ENCODE measurements around the gene WDR93. TPM values are rescaled to one million over a fixed set of nuclear protein-coding genes. Genes with fewer than 3 reads are reported as not detected.

Gene WDR93
- under 0.01 and 0.06 TPM in 2 replicates for total RNA-seq

DNA sequence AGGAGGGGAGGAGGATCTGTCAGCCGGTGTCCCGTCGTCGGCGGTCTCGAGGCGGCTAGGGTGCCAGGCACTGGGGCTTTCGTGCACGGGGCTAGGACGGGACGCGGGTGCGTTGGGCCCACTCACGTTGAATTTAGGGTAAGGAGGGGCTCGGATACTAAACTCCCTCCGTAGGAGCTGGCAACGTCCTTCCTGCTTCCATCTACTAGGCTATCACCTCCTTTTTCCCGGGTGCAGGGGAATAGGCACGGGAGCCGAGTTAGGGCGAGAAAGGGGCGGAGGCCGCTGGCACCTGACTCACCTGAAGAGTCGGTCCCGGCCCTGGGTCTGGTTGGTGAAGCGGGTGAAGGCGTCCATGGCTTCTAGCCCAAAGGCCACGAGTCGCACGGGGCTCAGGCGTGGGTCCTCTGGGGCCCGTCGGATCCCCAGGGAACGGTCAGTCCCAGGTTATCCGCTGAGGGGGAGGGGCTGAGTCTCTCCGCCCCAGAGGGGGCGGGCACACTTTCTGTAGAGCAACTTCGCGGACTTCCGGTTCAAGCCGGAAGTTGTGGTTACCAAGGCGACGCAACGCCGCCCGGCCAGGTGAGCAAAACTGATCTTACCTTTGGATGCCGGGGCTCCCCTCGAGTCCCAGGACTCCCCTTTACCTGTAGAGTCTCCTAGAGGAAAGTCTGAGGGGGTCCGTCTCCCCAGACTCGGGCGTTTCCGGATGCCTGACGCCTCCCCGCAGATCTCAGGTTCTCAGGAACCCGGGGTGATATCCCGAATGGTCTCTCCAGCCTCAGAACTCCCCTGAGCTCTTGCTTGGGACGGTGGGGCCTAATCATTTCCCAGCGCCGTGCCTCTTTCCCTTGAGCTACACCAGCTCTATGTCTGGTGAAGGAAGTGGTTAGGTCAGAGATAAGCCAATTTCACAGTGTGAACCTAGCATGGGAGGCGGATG, at the start of gene WDR93, which contains the start of gene PEX11A:
Gene WDR93 (plus strand): TSS at position 536 of the 943 bp plus-strand sequence. CDS start 10,936 bp downstream, outside the sequence.
Gene PEX11A (minus strand): TSS at position 479 of the 943 bp plus-strand sequence. CDS start 122 bp downstream, at position 357.

DNA sequence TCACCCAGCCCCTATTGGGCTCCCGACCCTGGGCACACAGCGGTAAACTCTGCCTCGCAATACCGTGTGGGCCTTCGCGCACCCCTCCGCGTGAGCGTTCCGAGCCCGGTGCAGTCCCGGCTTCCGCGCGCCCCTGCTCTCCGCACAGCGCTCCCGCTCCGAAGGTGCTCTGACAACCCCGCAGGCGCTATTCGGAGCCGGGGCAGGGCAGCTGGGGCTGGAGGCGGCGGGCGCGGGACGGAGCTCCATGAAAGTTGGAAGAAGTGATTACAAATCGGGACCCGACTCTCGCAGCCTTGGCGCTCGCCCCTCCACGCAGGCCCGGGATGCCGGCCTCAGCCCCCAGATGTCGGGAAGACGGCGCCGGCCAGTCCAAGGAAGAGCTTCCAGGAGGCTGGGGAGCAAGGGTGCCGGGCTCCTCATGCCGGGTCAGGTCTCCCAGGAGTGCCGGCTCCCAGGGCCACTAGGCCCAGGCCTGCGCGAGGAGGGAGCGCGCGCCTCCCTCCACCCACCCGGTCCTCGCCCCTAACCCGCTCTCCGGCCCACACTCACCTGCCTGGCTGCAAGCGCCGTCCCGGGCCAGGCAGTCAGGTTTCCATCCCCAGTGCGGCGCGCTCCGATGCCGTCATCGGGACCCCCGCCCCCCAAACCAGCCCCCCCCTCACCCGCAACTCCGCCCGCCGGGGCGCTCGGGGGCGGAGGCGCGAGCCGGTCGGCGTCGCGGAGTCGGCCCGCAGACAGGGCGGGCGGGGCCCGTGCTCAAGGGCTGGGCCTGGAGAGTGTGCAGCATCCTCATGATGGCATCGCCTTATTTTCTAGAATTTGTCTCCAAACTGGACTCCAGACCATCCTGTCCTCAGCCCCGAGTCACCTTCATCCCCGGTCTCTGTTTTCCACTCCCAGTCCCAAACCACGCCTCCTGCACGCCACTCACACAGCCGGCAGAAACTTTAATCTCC, 35.5 kb upstream of the WDR93 start, which contains the start of gene KIF7:
Gene KIF7 (minus strand): TSS at position 621 of the 959 bp plus-strand sequence. CDS start 2,537 bp downstream, outside the sequence.

DNA sequence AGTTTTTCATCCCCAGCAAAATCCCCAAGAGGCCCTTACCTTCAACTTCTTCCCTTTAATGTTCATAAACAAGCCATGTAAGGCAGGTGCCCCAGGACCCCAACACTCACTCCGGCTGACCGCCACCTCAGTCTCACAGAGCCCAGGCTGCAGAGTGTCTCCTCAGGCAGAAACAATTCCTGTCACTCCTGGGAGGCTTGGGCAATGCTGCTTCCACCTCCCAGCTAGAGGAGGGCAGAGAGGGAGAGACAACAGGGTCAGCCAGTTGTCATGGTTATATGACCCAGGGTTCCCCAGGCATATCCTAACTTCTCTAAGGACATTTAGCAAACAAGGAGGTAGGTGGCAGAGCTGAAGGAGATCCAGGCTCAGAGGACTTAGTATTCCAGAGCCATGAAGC, 11.4 kb upstream of the WDR93 start, which contains the start of gene PLIN1:
Gene PLIN1 (minus strand): TSS at position 156 of the 400 bp plus-strand sequence. CDS start 1,878 bp downstream, outside the sequence.

DNA sequence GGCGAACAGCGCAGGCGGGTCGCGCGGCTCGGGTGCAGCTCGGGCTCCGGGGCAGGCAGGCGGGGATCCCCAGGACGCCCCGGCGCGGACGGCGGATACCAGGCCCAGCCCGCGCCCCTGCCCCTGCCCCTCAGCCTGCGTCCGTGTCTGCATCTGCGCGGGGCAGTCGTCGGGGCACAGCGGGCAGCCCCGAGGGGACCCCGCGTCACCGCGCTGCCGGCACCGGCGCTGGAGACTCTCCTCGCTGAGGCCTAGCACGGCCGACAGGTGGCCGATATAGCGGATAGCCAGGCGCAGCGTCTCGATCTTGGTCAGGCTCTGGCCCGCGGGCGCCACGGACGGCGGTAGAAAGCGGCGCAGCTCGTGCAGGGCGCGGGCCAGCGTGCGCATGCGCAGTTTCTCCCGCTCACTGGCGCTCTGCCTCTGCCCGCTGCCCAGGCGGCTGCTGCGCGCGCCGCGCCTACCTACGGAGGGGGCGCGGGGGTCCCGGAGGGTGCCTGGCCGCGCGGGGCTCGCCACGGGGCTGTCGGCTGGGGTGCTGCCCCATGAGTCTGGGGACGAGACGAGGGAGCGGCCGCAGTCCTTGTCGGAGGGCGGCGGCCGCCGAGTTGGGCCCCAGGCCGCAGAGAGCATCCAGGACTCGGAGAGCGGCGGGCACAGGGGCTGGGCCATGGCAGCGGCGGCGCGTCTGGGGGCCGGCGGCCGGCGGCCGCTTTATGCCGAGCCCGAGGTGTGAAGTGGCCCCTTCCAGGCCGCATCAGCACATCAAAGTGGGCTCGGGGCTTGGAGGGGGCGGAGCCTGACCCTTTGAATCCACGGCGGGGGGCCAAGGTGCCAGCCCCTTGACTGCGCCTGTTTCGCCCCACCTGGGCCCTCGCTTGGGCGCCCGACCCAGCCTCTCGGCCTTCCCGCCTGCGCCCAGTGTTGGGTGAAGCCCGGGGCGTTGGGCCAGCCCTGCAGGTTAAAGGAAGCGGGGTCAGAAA, 60.2 kb downstream of the WDR93 start, which contains the start of gene MESP1:
Gene MESP1 (minus strand): TSS at position 690 of the 983 bp plus-strand sequence. CDS start 18 bp downstream, at position 672.

DNA sequence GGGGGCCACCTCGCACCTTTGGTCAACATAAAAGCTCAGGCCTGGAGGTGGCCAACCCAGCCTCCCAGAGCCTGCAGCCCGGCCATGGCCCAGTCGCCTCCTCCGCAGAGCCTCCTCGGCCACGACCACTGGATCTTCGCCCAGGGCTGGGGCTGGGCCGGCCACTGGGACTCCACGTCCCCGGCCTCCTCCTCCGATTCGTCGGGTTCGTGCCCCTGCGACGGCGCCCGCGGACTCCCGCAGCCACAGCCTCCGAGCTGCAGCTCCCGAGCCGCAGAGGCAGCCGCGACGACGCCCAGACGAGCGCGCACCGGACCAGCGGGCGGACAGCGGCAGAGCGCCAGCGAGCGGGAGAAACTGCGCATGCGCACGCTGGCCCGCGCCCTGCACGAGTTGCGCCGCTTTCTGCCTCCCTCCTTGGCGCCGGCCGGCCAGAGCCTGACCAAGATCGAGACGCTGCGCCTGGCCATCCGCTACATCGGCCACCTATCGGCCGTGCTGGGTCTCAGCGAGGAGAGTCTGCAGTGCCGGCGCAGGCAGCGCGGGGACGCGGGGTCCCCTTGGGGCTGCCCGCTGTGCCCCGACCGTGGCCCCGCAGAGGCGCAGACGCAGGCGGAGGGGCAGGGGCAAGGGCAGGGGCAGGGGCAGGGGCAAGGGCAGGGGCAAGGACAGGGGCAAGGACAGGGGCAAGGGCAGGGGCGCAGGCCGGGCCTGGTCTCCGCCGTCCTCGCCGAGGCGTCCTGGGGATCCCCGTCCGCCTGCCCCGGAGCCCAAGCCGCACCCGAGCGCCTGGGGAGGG, 85.9 kb downstream of the WDR93 start, which contains the start of gene MESP2:
Gene MESP2 (plus strand): TSS at position 59 of the 799 bp plus-strand sequence. CDS start 26 bp downstream, at position 85.

Other genes starting within 250 kb of the WDR93 start
- 0.13 TPM in 1 of 2 replicates, not detected in the other for gene RHCG, start 194.2 kb upstream of the WDR93 start, total RNA-seq
- 1.2 and 2.5 TPM in 2 replicates for gene TICRR, start 115.3 kb upstream of the WDR93 start, total RNA-seq
- 16.4 and 19.0 TPM in 2 replicates for gene KIF7, start 35.3 kb upstream of the WDR93 start, total RNA-seq
- gene PLIN1, start 11.4 kb upstream of the WDR93 start, total RNA-seq, result 0.12 and 0.26 TPM in 2 replicates
- 5.9 and 8.1 TPM in 2 replicates for gene PEX11A, start 57 bp upstream of the WDR93 start, total RNA-seq
- 0.37 and 0.53 TPM in 2 replicates for gene MESP1, start 60.4 kb downstream of the WDR93 start, total RNA-seq
- 0.25 and 0.53 TPM in 2 replicates for gene MESP2, start 85.5 kb downstream of the WDR93 start, total RNA-seq
- 39.6 and 42.7 TPM in 2 replicates for gene ANPEP, start 124.0 kb downstream of the WDR93 start, total RNA-seq
- gene AP3S2, start 203.2 kb downstream of the WDR93 start, total RNA-seq, result 59.3 and 63.9 TPM in 2 replicates
- 15.2 and 15.5 TPM in 2 replicates for gene ARPIN, start 222.1 kb downstream of the WDR93 start, total RNA-seq

Measured in aortic smooth muscle cell (primary cell).